GM21737 (cell line): Measurements from ENCODE around the gene EVI5.
"Not testable (repeated sequence)": the region's sequence is repeated elsewhere in the genome, so short reads cannot be mapped to it uniquely, and the experiment has no call there.

ENCODE experiments used
- ATAC-seq: cut with Tn5 transposase; IDR thresholded peaks from one replicate; pipeline ENCODE4 v1.9.1; 2021; ENCODE audit warnings: mild to moderate bottlenecking, moderate library complexity; ENCODE audit not compliant: unreplicated experiment

Gene EVI5

DNA sequence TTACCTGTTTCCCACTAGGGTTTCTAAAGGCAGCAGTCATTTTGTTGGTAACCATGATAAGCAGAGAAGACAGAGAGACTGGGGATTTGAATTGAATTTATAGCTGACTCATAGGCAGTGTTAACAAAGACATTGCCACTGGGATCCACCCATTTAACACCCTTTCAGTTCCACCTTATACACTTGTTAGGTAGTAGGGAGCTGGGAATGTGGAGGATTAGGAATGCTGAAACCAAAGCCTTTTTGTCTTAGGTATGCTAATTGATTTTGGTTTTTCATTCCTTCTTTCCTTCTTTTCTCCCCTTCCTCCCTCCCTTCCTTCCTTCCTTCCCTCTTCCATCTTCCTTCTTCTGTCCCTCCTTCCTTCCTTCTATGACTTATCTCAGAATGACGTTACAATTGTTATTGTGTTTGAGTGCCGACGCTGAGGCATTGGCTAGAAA is 7.5 kb upstream of the EVI5 start:
- ATAC-seq = no peak

DNA sequence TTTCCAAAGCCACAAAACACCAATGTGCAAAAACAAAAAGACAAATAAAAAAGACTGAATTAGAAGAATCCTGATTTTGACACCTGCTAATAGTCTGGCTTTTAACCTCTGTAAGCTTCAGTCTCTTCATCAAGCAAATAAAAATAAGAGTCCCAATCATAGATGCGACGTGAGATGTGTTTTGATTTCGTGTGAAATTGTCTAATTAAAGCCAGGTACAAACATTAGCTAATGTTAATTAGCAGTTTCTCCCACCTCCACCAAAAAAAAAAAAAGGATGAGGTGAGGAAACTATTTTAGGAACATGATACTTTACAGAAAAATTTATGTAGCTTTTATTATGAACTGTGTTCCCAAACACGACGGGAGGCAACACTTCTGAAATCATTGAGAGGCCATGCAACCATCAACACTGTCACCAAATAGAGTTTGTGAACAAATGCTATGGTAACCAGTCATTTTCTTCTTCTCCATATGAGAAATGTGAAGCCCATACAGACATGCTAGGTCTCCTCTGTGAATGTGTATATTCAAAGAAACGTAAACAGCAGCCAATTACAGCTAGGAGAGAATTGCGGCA is 6.7 kb upstream of the EVI5 start:
- no peak for ATAC-seq

DNA sequence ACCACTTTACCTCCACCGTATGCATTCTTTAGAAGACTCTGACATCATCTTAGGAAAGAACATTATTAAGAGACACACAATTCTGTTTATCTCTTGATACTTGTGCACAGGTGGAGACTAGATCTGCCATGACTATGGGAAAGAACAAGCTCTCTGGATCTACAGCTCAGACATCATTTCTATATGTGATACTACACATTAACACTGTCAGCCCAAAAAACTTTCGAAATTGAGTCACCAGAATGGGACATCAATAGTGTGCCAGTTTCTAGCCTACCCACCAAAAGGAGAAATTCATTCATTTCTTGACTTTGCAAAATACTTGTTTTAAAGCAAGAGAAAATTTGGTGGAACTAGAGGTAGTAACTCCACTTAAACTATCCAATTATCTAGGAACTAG is 6.0 kb upstream of the EVI5 start:
- ATAC-seq = no peak

DNA sequence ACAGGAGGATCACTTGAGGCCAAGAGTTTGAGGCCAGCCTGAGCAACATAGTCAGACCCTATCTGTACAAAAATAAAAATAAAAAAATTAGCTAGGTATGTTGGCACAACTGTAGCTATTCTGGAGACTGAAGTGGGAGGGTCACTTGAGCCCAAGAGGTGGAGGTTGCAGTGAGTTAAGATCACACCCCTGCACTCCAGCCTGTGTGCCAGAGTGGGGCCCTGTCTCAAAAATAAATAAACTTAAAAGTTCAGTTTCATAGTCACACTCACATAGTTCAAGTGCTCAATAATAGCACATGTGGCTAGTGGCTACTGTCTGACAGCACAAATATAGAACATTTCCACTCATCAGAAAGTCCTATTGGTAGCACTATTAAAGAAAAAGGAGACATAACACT is 5.2 kb upstream of the EVI5 start:
- ATAC-seq = no peak

DNA sequence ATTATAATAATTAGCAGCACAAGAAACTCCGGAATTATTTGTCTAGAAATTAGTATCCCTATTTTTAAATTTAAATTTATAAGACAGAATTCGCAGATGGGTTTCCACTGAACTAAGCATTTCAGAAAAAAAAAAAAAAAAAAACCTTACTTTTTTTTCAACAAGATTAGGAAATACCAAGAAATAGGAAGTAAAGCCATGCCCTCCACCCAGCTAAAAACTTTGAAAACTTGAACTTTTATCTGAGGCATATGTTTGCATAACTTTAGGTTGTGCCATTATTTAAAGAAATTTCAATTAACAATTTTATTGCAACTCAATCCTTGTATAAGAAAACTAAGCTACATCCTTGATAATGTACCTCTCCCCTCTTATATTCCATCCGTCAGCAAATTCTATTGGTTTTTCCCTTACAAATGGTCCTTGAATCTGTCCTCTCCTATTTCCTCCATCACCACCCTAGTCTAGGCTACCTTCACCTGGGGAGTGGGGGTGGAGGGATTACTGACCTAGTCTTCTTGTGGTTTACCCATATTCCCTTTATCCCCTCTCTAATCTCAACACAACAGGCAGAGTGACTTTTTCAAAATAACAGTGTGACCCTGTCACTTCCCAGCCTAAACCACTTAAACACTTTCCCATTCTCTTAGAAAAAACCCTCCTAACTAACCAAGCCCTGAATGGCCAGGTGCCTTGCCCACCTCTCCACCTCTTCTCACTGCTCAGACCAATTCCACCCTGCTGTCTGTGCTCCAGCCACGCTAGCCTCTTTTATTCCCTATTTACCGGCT is 1.4 kb upstream of the EVI5 start:
- ATAC-seq = no peak

DNA sequence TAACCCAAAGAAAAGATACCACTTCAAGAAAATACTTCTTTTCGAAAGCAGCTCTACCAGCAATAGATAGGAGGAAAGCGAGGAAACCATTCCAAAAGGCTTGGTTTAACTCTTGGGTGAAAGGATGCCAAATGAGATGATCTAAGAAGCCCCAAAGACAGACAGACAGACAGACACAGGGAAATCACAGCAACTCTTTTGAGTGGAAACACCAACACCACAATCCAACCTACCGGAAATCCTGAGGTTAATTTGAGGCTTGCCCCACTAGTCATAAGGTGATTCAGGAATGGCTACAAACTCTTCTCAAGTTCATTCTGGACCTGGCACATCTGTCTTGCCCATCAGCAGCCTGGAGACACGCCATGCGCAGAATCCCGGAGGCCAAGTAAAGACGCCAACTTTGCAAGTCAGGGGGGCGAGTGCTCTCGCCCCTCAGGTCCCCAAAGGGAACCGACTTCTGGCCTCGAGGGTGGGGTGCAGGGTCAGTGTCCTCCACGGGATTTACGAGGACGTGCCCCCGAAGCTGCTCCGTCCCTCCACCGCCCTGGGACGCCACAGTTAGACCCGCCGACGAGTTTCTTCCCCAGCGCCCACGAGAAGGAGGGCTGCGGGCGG is 778 bp downstream of the EVI5 start:
- no peak for ATAC-seq

DNA sequence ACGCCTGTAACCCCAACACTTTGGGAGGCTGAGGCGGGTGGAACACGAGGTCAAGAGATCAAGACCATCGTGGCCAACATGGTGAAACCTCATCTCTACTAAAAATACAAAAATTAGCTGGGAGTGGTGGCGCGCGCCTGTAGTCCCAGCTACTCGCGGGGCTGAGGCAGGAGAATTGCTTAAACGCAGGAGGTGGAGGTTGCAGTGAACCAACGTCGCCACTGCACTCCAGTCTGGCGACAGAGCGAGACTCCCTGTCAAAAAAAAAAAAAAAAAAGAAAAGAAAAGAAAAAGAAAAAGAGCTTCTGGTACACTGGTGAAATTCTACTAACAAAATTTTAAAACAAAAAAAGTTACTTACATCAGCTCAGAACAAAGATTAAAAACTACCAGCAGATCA is 1.4 kb downstream of the EVI5 start:
- ATAC-seq = not testable (repeated sequence)

DNA sequence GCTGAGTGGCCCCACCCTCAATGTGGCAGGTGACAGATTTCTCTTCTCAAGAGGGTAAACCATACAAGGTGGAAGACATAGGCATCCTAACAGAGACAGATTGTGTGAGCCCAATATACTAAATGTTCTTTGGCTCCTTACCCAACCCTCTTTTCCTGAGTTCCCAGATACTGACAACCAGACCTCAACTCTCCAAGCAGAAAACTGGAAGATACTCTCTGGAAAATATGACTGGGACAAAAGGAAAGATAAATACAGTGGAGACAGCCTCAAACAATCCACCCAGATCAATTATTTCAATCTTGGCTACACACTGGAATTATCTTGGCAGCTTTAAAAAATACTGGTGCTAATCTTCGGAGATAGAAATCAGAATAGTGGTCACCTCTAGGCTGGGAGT is 6.5 kb downstream of the EVI5 start:
- ATAC-seq = no peak

DNA sequence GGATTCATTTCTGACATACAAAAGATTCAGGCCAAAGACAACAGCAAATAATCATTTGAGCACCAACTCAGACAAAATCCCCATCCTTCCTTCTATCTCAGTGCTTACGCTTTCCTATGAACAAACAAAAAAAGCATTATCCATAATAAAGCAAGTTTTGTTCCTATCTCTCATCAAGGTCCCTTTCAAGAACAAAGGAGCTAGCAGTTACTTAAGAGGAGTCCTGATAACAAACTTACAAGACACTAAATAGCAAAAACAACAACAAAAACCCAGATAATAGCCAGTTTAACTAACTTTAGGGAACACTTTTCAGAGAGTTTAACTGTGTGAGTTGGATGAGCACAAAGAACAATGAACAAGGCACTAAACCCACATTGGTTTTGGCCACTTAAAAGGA is 10.5 kb downstream of the EVI5 start:
- ATAC-seq = no peak

DNA sequence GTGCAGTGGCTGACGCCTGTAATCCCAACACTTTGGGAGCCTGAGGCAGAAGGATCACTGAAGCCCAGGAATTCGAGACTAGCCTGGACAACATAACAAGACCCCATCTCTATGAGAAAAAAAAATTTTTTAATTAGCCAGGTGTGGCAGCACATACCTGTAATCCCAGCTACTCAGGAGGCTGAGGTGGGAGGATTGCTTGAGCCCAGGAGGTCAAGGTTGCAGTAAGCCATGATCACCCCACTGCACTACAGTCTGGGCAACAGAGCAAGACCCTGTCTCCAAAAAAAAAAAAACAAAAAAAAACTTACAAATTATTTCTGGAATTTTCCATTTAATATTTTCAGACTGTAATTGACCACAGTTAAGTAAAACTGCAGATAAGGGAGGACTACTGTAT is 11.2 kb downstream of the EVI5 start:
- ATAC-seq = not testable (repeated sequence)

DNA sequence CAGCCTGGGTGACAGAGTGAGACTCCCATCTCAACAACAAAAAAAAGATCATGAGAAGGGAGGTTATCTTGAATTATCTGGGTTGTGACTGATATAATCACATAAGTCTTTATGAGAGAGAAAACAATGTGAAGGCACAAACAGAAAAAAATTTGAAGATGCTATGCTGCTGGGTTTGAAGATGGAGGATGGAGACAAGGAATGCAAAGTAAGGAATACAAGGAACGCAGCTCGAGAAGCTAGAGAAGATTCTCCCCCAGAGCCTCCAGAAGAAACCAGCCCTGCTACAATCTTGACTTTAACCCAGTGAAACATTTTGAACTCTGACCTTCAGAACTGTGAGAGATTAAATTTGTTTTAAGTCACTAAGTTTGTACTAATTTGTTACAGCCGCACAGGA is 15.1 kb downstream of the EVI5 start:
- no peak for ATAC-seq

DNA sequence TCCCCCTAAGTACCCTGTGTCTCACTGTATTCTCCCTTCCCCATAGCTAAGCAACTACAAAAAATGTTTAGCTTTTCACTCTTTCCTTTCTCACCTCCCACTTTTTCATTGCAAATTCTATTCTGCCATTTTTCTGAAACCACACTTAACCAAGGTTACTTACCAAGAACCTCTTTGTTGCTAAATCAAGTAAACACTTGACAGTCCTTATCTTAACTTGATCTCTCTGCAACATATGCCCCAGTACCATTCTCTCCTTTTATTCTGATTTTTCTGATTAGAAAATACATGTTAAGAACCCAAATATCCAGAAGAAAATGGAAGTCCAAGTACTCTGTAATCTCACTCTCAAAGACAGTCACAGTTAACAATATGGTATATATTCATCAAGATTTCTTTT is 16.0 kb downstream of the EVI5 start:
- ATAC-seq = no peak

DNA sequence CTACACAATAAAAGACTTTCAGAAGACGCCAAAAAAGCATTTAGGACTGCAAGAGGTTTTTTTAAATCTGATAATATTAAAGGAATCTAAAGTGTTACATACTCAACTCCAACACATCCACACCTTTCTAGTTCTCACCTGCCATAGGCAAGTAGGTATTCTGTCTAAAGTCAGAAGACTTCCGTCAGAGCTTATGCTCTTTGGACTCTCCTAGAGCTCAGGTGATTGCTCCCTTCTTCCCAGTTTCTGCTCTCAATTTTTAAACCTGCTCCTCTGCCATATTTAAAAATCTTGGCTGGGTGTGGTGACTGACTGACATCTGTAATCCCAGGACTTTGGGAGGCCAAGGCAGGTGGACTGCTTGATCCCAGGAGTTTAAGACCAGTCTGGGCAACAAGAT is 16.6 kb downstream of the EVI5 start:
- ATAC-seq = no peak

DNA sequence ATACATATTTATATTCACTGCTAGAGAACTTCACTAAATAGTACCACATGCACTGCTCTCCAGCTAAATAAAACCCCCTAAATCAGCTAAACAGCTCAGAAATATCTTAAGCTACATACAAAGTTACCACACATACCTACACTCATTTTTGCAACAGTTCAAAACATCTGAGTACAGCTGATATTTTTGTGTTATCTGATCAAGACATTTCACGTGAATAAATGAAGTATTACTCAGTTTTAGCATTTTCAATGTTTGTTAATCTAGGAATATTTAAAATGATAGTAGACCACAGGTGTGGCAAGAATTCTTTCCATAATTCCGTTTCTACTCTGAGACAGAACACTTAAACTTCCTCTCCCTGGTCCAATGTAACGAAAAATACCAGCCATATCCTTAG is 20.8 kb downstream of the EVI5 start:
- no peak for ATAC-seq

DNA sequence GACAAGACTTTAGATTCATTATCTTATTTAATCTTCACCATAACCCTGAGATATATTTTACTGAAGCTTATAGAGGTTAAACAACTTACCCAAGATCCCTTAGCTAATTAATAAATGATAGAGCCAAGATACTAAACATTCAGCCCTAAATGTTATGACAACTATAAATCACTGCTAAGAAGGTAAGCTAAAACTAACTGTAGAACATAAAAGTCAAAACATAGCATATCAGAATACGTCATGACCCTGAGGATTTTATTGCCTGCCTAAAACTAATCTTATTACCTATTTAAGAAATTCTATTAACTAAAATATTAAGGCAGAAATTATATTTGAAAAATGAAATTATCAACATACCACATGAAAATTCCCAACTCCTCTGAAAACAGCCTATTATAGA is 22.6 kb downstream of the EVI5 start:
- no peak for ATAC-seq

DNA sequence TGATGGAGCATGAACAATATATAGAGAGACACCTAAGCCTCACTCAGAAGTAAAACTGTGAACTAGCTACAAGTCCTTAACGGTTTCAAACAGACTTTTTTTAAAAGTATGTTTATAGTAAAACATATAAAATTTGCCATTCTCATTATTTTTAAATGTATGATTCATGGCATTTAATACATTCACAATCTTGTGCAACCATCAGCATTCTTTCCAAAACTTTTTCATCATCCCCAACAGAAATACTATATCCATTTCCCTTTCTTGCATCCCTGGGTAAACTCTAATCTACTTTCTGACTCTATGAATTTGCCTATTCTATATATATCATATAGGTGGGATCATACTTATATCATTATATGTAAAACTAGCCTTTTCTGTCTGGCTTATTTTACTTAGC is 25.5 kb downstream of the EVI5 start:
- ATAC-seq = no peak

DNA sequence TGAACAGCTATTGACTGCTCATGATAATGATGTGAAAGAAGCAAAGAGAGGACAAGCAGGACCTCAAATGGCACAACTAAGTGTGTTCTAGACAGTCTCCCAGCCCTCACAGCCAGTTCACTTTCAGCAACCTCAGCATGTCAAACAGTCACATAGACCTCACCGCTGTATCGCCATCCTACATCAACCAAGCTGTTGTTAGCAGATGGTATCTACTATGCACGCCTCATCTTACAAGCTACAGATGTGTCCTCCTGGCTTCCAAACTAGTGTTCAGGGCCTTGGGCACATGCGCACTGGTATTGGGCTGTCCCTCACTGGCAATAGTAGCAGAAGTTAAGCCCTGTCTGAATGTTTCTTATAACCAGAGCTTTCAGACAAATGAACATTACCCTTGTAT is 28.4 kb downstream of the EVI5 start:
- ATAC-seq = no peak

DNA sequence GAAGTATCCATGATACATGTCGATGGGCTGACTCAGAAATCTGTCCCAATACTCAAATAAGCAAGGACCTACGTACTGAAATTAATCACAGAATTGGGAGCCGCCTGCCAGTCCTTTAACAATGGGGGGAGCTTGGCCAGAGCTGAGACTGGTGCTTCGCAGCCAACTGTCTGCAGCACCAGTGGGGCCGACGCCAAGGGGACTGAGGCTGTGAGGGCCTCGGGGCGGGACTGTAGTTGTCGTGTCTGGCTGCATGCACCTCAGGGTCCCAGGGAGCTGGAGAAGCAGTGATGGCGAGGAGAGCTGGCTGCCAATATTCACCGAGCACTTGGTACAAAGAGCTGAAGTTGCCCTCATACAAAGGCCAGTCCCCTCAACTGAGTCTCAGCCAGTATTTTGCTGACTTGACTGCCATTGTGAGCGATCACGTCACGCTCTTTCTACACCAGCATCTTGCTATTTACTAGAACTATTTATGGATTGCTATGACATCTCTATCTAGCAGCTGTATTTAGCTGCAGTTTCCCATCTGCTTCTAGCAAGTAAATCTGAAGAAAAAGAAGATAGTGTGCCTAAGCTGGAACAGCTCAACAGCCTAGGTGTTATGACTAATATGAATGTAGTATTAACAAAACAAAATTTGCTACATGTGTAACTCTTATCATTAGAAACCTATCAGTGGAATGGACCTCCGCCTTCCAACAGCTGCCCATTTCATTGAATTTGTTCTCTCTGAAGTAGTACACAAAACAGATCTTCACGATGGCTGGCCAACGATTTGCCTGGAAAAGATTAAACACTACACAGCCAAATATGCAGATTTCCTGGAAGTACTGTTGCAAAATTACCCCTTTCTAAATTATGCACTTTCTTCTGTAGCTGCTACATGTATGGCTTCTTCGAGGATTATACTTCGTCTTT is 29.1 kb downstream of the EVI5 start:
- no peak for ATAC-seq

DNA sequence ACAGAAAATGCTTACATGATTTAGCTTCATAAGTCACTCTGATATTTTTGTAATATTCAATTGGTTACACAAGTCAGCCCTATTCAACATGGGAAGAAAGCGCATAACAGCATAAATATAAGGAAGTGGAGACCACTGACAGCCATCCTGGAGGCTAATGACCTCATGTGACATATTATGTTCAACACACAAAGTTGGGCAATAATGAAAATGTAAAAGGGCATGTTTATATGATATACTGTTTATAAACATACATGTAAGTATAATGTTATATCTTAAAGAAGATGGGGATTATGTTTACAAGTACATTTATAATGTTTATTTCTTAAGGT is 30.2 kb downstream of the EVI5 start:
- ATAC-seq = no peak

DNA sequence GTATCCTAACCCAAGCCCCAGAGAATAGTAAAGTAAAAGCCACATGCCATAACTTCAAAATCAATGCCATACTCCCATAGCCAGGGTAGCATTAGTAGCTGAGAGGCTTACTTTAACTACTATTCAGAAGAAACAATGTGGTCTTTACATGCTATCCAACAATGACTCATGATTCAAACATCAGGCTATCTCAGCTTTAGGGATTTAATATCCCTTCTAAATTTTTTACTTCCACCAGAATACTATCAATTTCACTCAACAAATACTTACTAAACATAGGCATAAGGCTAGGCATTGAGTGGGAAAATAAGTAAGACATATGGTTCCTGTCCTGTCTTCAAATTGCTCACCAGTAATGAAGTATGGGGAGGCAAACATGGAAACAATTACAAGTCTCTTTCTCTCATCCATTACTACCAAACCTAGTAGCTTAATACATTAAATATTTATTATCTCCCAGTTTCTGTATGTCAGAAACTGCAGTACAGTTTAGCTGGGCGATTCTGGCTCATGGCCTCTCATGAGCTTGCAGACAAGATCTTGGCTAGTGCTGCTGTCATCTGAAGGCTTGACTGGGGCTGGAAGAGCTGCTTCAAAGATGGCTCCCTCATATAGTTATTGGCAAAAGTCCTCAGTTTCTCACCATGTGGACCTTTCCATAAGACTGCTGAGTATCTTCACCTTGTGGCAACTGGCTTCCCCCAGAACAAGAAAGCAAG is 30.7 kb downstream of the EVI5 start:
- no peak for ATAC-seq

DNA sequence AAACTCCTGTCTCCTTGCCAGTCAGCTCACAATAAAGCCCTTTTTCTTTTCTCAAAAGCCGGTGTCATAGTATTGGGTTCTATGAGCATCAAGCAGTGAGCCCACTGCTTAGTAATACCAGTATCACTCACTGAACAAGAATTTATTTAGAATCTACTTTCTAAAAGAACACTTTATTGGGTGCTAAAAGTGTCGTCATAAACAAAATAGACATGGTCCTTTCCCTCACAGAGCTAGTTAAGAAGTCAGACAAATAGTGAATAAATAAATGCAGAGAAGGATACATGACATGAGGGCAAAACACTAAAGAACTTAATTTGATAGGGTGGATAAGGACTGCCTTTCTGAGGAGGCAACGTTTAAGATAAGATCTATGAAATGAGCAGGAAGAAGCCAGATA is 32.2 kb downstream of the EVI5 start:
- no peak for ATAC-seq
